HUES48 (cell line): ENCODE measurements around the gene PRR36.

Experiments
- H3K27ac ChIP-seq: one replicate; pipeline ENCODE4 v1.7.0; 2013; ENCODE audit warnings: low read depth, low read length, inconsistent platforms
- H3K27me3 ChIP-seq: 2 replicates; pipeline ENCODE4 v1.6.1; 2013; ENCODE audit warnings: mild to moderate bottlenecking, low read length; ENCODE audit not compliant: control insufficient read depth, insufficient read depth
- H3K36me3 ChIP-seq: 2 replicates; pipeline ENCODE4 v1.6.1; 2013; ENCODE audit warnings: low read length; ENCODE audit not compliant: control insufficient read depth, insufficient read depth
- H3K4me1 ChIP-seq: 2 replicates; pipeline ENCODE4 v1.6.1; 2013; ENCODE audit warnings: mild to moderate bottlenecking, low read length; ENCODE audit not compliant: control insufficient read depth, insufficient read depth
- H3K4me3 ChIP-seq: 2 replicates; pipeline ENCODE4 v1.5.1; 2013; ENCODE audit warnings: mild to moderate bottlenecking, low read depth, low read length
- H3K9ac ChIP-seq: 2 replicates; pipeline ENCODE4 v1.6.1; 2013; ENCODE audit warnings: mild to moderate bottlenecking, low read depth, low read length, moderate library complexity
- H3K9me3 ChIP-seq: 2 replicates; pipeline ENCODE4 v1.6.1; 2013; ENCODE audit warnings: low read length; ENCODE audit not compliant: control insufficient read depth, insufficient read depth

PRR36 gene

DNA sequence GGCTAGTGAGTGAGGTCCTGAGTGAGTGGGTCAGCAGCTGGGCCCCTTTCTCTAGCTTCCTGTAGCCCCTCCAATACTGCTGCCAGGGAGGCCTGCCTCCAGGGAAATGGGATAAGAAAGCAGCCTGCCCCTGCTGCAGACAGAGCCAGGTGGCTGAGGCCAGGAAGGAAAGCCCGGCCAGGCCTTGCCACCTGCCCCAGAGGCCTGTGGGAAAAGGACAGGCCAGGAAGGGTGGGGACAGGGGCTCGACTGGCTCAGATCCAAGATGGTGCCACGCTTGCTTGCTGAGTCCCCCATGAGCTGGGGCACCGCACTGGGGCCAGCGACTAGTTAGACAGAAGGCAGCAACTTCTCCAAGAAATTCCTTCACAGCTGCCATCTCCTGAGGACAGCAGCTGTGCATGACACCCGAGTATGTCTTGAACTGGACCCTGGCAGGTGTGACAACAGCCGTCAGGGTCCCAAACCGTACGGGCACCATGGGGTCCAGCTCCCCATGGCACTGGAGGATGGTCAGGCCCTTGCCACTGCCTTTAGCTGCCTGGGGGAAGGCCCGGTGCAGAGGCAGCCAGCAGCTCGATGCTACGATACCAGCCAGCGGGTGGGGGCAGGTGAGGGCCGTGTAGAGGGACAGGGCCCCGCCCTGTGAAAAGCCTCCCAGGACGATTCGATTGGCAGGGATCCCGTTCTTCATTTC is 5.1 kb upstream of the PRR36 start:
- Histone ChIP-seq H3K36me3 (no peaks in the 10 kb centered on the region), H3K27ac (no peak overlapping the region), H3K4me1 (no peaks in the 10 kb centered on the region), H3K9ac (no peak overlapping the region), H3K4me3 (no peak overlapping the region), H3K9me3 (no peaks in the 10 kb centered on the region), H3K27me3 (no peaks in the 10 kb centered on the region)

DNA sequence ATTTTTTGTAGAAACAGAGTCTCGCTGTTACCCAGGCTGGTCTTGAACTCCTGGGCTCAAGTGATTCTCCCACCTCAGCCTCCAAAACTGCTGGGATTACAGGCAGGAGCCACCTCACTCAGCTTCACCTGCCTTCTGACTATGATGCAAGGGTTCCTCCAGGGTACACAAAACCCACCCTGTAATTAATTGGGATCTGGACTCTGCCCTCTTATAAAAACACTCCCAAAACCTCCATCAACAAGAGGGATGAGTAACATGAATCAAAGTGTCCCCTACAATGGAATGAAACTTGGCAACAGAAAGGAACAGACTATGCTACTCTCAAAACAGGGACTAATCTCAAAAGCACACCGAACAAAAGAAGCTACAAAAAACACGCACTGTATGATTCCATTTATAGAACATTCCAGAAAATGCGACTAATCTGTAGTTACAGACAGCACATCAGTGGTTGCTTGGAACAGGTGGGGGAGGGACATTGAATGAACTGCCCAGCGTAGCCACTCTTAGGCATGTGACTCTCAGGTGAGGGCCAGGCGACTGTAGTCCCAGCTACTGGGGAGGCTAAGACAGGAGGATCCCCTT is 3.2 kb upstream of the PRR36 start:
- H3K27ac ChIP-seq: no peak overlapping the region

DNA sequence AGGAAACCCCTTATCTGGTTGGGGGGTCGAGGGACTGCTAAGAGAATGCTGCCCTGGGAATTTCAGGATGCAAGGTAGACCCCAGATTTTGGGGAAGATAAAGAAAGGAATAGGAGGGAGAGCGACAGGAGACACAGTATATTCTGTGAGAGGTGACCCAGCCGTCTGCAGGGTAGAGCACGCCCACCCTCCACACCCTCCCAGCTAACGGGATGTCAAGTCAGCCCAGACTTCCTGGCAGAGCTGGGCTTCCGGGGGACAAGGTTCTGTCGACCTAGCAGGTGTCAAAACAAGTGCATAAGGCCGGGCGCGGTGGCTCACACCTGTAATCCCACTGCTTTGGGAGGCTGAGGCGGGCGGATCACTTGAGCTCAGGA is 695 bp upstream of the PRR36 start:
- H3K27ac ChIP-seq: no peak overlapping the region
- H3K4me1 ChIP-seq: peaks cover 10% of the 10 kb centered on the region; the same call in 1 of the 2 replicates
- H3K4me3 ChIP-seq: peak overlapping the region; percentile 90
- peaks cover 9% of the 10 kb centered on the region for H3K27me3 ChIP-seq
- no peaks in the 10 kb centered on the region for H3K36me3 ChIP-seq
- H3K9ac ChIP-seq: no peak overlapping the region
- H3K9me3 ChIP-seq: no peaks in the 10 kb centered on the region

More for the DNA sequence above, 3.2 kb upstream of the PRR36 start:
- H3K4me1 ChIP-seq: peaks cover 3% of the 10 kb centered on the region; the same call in 1 of the 2 replicates
- H3K4me3 ChIP-seq: no peak overlapping the region
- H3K9me3 ChIP-seq: no peaks in the 10 kb centered on the region
- H3K27me3 ChIP-seq: peaks cover 9% of the 10 kb centered on the region
- H3K9ac ChIP-seq: no peak overlapping the region
- no peaks in the 10 kb centered on the region for H3K36me3 ChIP-seq

DNA sequence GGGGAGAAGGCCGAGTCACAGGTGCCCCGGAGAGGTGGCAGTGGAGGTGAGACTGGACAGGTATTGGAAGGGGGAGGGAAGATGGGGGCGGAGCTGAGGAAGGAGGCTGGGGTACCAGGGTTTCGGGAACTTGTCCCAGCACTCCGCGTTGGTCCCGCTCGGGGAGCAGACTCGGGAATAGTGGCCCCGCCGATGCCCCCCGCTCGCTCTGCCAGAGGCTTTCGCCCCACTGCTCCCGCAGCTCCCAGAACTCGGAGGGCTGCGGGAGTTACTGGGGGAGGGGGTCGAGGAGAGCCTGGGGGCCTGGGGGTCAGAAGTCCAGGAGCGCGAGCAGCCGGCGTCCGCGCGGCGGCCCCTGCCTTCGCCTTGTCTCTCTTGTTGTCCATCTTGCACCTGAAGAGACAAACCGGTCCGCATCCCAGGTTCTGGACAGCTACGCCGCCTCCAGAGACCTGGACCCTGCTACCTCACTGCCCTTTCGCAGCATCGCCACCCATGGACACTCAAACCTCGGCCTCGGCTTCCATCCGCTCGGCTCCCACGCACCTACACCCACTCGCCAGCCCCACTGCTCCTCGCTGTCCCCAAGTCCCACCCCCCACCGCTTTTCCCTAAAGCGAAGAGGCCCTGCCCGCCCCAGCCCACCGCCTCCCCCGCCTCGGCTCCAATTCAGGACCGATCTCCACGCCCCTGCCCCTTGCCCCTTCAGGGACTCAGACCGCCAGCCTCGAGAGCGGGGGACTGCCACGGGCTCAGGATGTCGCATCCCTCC is 700 bp downstream of the PRR36 start:
- Histone ChIP-seq H3K9ac (peak overlapping the region; percentile 44; the same call in 1 of the 2 replicates), H3K4me1 (peaks cover 10% of the 10 kb centered on the region; the same call in 1 of the 2 replicates), H3K4me3 (peak overlapping the region; percentile 90), H3K9me3 (no peaks in the 10 kb centered on the region), H3K27me3 (peaks cover 9% of the 10 kb centered on the region), H3K36me3 (no peaks in the 10 kb centered on the region), H3K27ac (peak overlapping the region; percentile 47)

DNA sequence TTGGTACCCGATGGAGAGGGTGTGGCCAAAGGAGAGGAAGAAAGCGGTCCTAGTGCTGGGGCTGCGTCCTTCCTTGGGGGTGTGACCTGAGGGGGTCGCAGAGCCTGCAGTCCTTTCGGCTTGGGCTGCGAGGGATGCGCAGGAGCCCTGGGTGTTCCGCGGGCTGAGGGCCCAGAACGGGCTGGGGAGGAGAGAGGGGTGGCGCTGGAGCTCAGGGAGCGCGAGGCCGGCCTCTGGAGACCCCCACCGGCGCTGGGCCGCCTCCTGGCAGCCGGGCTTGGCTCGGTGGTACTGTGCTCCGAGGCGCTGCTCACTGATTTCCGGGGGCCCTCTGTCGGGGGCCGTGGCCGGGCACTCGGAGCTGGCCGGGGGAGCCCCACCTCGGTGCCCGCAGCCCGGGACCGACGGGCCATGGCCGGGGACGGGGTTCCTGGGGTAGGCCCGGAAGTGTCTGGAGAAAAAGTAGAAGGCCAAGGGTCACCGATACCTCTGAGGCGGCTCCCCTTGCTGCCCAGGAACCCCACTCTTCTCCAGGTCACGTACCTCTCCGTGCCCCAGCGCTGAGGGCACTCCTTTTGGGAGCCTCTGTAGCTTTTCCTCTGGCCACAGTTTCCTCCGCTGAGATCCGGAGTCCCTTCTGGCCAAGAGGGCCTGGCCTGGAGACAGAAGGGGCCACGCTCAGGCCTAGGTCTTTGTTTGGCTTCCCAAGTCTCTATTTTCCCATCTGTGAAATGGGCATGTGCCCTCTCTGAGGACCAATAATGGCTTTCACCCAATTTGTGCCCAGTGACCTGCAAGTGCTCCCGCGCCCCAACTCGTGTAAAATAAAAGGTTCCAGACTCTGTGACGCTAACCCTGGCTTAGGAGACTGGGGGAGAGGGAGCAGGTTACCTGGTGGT is 1.6 kb downstream of the PRR36 start:
- Histone ChIP-seq H3K9me3 (no peaks in the 10 kb centered on the region), H3K4me1 (peaks cover 10% of the 10 kb centered on the region; the same call in 1 of the 2 replicates), H3K27me3 (peaks cover 11% of the 10 kb centered on the region), H3K27ac (no peak overlapping the region), H3K36me3 (no peaks in the 10 kb centered on the region), H3K9ac (no peak overlapping the region), H3K4me3 (peak overlapping the region; percentile 90; the same call in 1 of the 2 replicates)

DNA sequence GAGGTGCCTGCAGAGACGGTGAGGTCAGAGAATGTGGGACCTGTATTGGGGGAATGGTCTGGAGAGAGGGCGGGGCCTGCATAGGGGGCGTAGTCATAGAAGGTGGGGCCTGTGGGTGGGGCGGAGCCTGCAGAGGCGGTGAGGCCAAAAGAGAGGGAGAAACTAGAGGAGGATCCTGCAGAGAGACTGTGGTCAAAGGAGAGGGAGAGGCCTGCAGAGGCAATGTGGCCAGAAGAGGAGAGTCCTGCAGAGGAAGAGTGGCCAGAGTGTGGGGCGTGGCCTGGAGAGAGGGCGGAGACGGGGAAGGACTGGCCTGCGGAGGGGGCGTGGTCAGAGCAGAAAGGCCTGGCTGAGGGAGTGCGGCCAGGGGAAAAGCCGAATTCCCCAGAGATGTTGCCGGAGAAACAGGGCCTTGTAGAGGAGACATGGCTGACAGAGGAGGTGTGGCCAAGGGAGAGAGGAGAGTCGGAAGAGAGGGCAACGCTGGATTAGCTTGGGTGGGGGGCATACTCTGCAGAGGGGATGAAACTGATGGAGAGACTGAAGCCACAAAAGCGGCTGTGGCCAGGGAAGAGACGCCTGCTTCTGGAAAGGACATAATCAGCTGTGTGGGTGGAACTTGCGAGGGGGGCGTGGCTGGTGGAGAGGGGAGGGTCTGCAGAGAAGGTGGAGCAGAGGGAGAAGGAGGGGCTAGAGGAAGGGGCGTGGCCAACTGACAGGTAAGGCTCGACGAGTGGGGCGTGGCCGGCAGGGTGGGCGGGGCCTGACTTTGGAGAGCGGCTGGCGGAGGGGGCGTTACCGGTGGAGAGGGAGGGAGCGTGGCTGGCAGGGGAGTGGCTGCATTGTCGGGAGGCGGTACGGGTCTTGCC is 2.5 kb downstream of the PRR36 start:
- no peaks in the 10 kb centered on the region for H3K36me3 ChIP-seq
- H3K9me3 ChIP-seq: no peaks in the 10 kb centered on the region
- peak overlapping the region; percentile 82 for H3K27ac ChIP-seq
- H3K9ac ChIP-seq: no peak overlapping the region
- H3K4me1 ChIP-seq: peaks cover 10% of the 10 kb centered on the region; the same call in 1 of the 2 replicates
- H3K4me3 ChIP-seq: peak overlapping the region; percentile 40; the same call in 1 of the 2 replicates
- peaks cover 19% of the 10 kb centered on the region for H3K27me3 ChIP-seq

DNA sequence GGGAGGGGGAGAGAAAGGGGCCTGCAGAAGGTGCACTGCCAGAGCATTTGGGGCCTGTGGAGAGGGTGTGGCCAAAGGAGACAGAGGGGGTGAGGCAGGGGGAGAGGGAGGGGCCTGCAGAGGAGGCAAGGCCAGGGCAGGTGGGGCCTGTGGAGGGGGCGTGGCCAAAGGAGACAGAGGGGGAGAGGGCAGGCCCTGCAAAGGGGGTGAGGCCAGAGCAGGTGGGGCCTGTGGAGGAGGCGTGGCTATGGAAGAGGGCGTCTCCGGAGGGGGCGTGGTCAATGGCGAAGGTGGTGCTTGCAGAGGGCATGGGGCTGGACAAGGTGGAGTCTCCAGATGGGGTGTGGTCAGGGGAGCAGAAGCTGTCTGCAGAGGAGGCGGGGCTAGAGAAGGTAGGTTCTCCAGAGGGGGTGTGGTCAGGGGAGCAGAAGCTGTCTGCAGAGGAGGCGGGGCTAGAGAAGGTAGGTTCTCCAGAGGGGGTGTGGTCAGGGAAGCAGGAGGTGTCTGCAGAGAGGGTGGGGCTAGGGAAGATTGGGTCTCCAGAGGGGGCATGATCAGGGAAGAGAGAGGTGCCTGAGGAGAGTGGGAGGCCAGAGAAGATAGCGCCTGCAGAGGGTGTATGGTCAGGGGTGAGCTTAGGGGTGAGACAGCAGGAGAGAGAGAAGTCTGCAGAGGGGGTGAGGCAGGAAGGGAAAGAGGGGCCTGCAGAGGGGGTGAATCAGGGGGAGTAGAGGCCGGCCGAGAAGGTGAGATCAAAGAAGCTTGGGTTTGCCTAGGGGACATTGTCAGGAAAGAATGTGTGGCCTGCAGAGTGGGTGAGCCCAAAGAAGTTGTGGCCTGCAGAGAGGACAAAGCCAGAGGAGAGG is 3.4 kb downstream of the PRR36 start:
- Histone ChIP-seq H3K4me3 (no peak overlapping the region), H3K9me3 (no peaks in the 10 kb centered on the region), H3K9ac (peak overlapping the region; percentile 44; the same call in 1 of the 2 replicates), H3K27me3 (peaks cover 23% of the 10 kb centered on the region), H3K27ac (peak overlapping the region; percentile 82), H3K36me3 (no peaks in the 10 kb centered on the region), H3K4me1 (peaks cover 10% of the 10 kb centered on the region; the same call in 1 of the 2 replicates)

DNA sequence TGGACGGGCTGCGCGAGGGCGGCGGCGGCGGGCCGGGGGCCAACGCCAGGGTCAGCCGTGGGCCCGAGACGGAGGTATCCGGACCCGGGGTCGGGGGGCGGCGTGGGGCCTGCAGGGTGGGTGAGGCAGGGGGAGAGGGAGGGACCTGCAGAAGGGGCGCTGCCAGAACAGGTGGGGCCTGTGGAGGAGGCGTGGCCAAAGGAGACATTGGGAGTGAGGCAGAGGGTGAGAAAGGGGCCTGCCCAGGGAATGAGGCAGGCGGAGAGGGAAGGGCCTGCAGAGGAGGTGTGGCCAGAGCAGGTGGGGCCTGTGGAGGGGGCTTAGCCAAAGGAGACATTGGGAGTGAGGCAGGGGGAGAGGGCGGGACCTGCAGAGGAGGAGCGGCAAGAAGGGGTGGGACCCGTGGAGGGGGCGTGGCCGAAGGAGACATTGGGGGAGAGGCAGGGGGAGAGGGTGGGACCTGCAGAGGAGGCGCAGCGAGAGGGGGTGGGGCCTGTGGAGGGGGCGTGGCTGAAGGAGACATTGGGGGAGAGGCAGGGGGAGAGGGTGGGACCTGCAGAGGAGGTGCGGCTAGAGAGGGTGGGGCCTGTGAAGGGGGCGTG is 4.2 kb downstream of the PRR36 start:
- H3K4me3 ChIP-seq: peak overlapping the region; percentile 64; the same call in 1 of the 2 replicates
- H3K9ac ChIP-seq: no peak overlapping the region
- H3K27ac ChIP-seq: no peak overlapping the region
- H3K4me1 ChIP-seq: peaks cover 13% of the 10 kb centered on the region; the same call in 1 of the 2 replicates
- H3K9me3 ChIP-seq: no peaks in the 10 kb centered on the region
- no peaks in the 10 kb centered on the region for H3K36me3 ChIP-seq
- H3K27me3 ChIP-seq: peaks cover 30% of the 10 kb centered on the region

DNA sequence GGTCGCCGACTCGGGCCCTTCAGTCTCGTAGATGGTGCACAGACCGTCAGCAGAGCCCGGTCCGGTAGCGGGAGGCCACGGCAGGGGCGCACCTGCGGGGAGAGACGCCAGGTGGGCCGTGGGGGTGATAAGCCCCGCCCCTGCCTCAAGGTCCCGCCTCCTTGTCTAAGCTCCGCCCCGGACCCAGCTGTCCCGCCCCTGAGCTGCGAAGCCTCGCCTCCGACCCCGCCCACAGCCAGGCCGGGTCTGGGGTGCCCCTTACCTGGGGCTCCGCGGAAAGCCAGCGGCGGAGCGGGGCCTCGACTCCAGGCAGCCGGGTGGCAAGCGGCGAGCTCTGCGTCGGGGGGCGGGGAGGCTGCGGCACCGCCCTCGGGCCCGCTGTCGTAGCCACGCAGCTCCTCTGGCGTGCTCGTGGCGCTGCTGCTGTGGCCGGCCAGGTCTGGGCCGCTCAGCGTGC is 4.7 kb downstream of the PRR36 start:
- no peaks in the 10 kb centered on the region for H3K36me3 ChIP-seq
- peaks cover 15% of the 10 kb centered on the region; the same call in 1 of the 2 replicates for H3K4me1 ChIP-seq
- peak overlapping the region; percentile 64; the same call in 1 of the 2 replicates for H3K4me3 ChIP-seq
- H3K27ac ChIP-seq: no peak overlapping the region
- H3K9ac ChIP-seq: no peak overlapping the region; the same call in 1 of the 2 replicates
- H3K27me3 ChIP-seq: peaks cover 35% of the 10 kb centered on the region
- H3K9me3 ChIP-seq: no peaks in the 10 kb centered on the region
